ENCODE measurements around the gene ENKUR. TPM values are rescaled to one million over a fixed set of nuclear protein-coding genes. Genes with fewer than 3 reads are reported as not detected.

ENKUR gene
- total RNA-seq, 2 experiments from 2014 or later = not detected

DNA sequence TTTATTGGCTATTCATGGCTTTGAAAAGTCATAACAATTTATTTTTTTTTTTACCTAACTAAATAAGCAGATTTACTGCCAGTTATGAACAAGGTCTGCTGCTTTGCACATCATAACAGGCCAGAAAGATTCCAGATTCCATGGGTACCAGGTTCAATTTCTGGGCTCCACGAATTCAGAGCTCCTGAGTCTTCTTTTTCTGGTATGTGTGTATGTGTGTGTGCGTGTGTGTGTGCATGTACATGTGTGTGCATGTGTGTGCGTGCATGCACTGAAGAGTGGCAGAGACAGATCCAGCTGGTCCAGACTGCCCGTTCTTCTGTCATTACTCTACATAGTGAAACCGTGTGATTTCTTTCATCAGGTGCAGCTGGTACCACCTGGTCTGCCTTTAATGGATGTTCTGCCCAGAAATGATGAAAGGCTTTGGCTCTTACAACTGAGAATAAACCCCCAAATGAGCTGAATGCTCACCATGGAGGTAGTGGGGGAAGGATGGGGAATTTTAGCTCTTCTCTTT lies 48.9 kb downstream of the ENKUR start:
- ChIA-PET POLR2A (no interaction called here), CTCF (no interaction called here)
- Histone ChIP-seq H3K4me1 (ENCODE audit: insufficient read depth, low read length) (peaks cover 3% of the 10 kb centered on the region), H3K4me3 (ENCODE audit: low read length) (no peak overlapping the region), H3K27ac (ENCODE audit: low read depth in 1 of 2, low read length in 2 of 2) (no peak overlapping the region), H3K36me3 (ENCODE audit: insufficient read depth, low read length) (no peaks in the 10 kb centered on the region), H3K27me3 (ENCODE audit: control insufficient read depth in 1 of 2, insufficient read depth in 2 of 2, low read length in 2 of 2) (no peaks in the 10 kb centered on the region), H3K9me3 (ENCODE audit: control insufficient read depth in 1 of 2, insufficient read depth in 1 of 2, low read length in 2 of 2) (no peaks in the 10 kb centered on the region)
- TF ChIP-seq, protein P1, sequence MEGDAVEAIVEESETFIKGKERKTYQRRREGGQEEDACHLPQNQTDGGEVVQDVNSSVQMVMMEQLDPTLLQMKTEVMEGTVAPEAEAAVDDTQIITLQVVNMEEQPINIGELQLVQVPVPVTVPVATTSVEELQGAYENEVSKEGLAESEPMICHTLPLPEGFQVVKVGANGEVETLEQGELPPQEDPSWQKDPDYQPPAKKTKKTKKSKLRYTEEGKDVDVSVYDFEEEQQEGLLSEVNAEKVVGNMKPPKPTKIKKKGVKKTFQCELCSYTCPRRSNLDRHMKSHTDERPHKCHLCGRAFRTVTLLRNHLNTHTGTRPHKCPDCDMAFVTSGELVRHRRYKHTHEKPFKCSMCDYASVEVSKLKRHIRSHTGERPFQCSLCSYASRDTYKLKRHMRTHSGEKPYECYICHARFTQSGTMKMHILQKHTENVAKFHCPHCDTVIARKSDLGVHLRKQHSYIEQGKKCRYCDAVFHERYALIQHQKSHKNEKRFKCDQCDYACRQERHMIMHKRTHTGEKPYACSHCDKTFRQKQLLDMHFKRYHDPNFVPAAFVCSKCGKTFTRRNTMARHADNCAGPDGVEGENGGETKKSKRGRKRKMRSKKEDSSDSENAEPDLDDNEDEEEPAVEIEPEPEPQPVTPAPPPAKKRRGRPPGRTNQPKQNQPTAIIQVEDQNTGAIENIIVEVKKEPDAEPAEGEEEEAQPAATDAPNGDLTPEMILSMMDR (IDR thresholded peaks at IDR 0.05) = no peak
- no peaks in the 10 kb centered on the region for H3K9me3 Mint-ChIP-seq
- ATAC-seq (ENCODE audit: poor library complexity) = no peak
- no peak for DNase-seq
- H3K4me1 Mint-ChIP-seq (ENCODE audit: low read depth) = no peaks in the 10 kb centered on the region
- intact Hi-C loops (cut with DNase I, micrococcal nuclease) = loop anchor here in 1 of 2 experiments (5.0 kb wide), 1 partner anchor 180 kb away; no protein-coding TSS in a partner anchor
- no peaks in the 10 kb centered on the region for H3K27me3 Mint-ChIP-seq
- no peak overlapping the region for H3K27ac Mint-ChIP-seq
- no peaks in the 10 kb centered on the region for H3K36me3 Mint-ChIP-seq (ENCODE audit: low read depth)
- no peak overlapping the region for H3K4me3 Mint-ChIP-seq

DNA sequence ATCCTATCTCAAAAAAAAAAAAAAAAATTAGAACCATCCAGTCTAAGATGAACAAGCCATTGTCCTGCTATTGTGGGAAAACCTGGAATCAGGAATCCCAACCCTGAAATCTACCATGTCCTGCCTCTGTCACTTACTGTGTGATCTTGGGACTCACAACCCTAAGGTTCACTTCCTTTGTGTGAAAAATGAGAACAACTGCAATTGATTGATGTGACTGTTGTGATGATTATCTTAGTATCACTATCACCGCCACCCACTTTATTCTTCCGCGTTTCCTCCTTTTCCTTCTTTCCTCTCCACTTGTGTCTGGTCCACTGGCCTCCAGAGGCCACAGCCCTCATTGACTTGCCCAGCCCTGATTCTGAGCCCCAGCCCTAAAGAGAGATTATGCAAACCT lies 50.9 kb downstream of the ENKUR start:
- Mint-ChIP-seq H3K9me3 (no peaks in the 10 kb centered on the region), H3K4me3 (no peak overlapping the region), H3K4me1 (ENCODE audit: low read depth) (no peaks in the 10 kb centered on the region), H3K27ac (no peak overlapping the region), H3K27me3 (no peaks in the 10 kb centered on the region), H3K36me3 (ENCODE audit: low read depth) (no peaks in the 10 kb centered on the region)
- Histone ChIP-seq H3K36me3 (ENCODE audit: insufficient read depth, low read length) (no peaks in the 10 kb centered on the region), H3K4me3 (ENCODE audit: low read length) (no peak overlapping the region), H3K4me1 (ENCODE audit: insufficient read depth, low read length) (no peaks in the 10 kb centered on the region), H3K27ac (ENCODE audit: low read depth in 1 of 2, low read length in 2 of 2) (no peak overlapping the region), H3K27me3 (ENCODE audit: control insufficient read depth in 1 of 2, insufficient read depth in 2 of 2, low read length in 2 of 2) (no peaks in the 10 kb centered on the region), H3K9me3 (ENCODE audit: control insufficient read depth in 1 of 2, insufficient read depth in 1 of 2, low read length in 2 of 2) (no peaks in the 10 kb centered on the region)
- ChIA-PET CTCF (no interaction called here), POLR2A (no interaction called here)
- no peak for ATAC-seq (ENCODE audit: poor library complexity)
- no peak for DNase-seq
- TF ChIP-seq, protein P1 (IDR thresholded peaks at IDR 0.05) = no peak
- intact Hi-C loops (cut with DNase I, micrococcal nuclease) = loop anchor here in 1 of 2 experiments (5.0 kb wide), 1 partner anchor 178 kb away; no protein-coding TSS in a partner anchor

DNA sequence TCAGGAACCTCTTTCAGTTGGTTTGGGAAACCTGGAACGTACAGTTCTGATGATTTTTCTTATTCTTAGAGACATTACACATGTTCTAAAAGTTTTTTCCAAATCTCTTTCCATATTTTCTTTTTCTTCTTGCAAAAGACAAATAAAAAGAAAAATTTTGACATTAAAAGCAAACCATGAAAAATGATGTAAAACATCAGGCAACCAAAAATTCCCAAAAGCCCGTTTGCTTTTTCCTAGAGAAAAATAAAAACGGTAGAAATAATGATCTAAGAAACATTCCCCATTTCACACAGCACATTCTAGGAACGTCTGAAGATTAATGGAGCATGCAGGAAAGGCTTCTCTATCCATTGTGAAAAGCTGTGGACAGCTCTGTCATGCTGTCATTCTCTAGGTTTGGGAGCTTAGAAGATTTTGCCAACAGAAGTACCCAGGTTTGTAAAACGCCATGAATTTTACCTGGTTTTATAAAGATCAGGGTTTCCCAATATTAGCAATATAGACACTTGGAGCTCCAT lies 52.4 kb downstream of the ENKUR start:
- POLR2A ChIA-PET = no interaction called here
- Mint-ChIP-seq H3K27ac (no peak overlapping the region), H3K4me1 (ENCODE audit: low read depth) (no peaks in the 10 kb centered on the region)

More for the DNA sequence above, 52.4 kb downstream of the ENKUR start:
- TF ChIP-seq, protein P1 (IDR thresholded peaks at IDR 0.05) = no peak
- Histone ChIP-seq H3K4me1 (ENCODE audit: insufficient read depth, low read length) (no peaks in the 10 kb centered on the region), H3K4me3 (ENCODE audit: low read length) (no peak overlapping the region), H3K9me3 (ENCODE audit: control insufficient read depth in 1 of 2, insufficient read depth in 1 of 2, low read length in 2 of 2) (no peaks in the 10 kb centered on the region), H3K27ac (ENCODE audit: low read depth in 1 of 2, low read length in 2 of 2) (no peak overlapping the region), H3K36me3 (ENCODE audit: insufficient read depth, low read length) (no peaks in the 10 kb centered on the region), H3K27me3 (ENCODE audit: control insufficient read depth in 1 of 2, insufficient read depth in 2 of 2, low read length in 2 of 2) (no peaks in the 10 kb centered on the region)
- intact Hi-C loops (cut with DNase I, micrococcal nuclease) = no loop called here
- DNase-seq (no peak), ATAC-seq (ENCODE audit: poor library complexity) (no peak)
- CTCF ChIA-PET = no interaction called here
- H3K4me3 Mint-ChIP-seq = no peak overlapping the region
- H3K9me3 Mint-ChIP-seq = no peaks in the 10 kb centered on the region
- no peaks in the 10 kb centered on the region for H3K36me3 Mint-ChIP-seq (ENCODE audit: low read depth)
- H3K27me3 Mint-ChIP-seq = no peaks in the 10 kb centered on the region

Data from CD4-positive, alpha-beta T cell (primary cell).